Measurements from ENCODE around the gene SLU7.

- TF ChIP-seq POLR2A (IDR thresholded peaks at IDR 0.05; ENCODE audit: low read depth) (no peak), POLR2AphosphoS5 (IDR thresholded peaks at IDR 0.05) (no peak)
Observed at GRCh38 chr5:160462167-160462566, 43.3 kb upstream of the SLU7 start.
